Measurements from ENCODE around the gene MCCC1.

The MCCC1 gene

GRCh38 chr3:182986021-182986420 lies 113.3 kb downstream of the MCCC1 start:
- H3K9me3 Mint-ChIP-seq: no peaks in the 10 kb centered on the region
- no peak overlapping the region for H3K4me3 Mint-ChIP-seq
- H3K36me3 Mint-ChIP-seq: no peaks in the 10 kb centered on the region
- H3K4me1 Mint-ChIP-seq: peaks cover 5% of the 10 kb centered on the region
- no peak overlapping the region for H3K27ac Mint-ChIP-seq
- no peaks in the 10 kb centered on the region for H3K27me3 Mint-ChIP-seq

DNA sequence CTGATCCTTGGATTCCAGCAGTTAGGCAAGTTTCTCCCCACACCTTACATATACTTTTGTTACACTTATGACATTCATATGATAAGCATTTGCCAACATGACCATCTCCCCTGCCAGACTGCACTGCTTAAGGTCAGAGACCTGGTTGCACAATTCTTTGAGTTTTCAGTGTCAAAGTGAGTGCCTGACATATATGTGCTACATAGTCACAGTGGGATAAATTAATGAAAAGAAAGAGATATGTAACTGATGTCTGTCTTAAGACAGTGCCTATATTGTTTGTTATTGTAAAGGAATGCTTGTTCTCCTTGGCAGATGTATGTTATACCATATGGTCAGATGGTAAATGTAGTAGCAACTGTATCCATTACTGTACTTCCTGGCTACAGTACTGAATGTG lies 115.4 kb downstream of the MCCC1 start:
- Mint-ChIP-seq H3K27me3 (no peaks in the 10 kb centered on the region), H3K4me3 (no peak overlapping the region), H3K27ac (no peak overlapping the region), H3K9me3 (no peaks in the 10 kb centered on the region), H3K4me1 (peaks cover 15% of the 10 kb centered on the region), H3K36me3 (no peaks in the 10 kb centered on the region)

- Mint-ChIP-seq H3K36me3 (no peaks in the 10 kb centered on the region), H3K4me3 (peak overlapping the region; percentile 84), H3K4me1 (peaks cover 36% of the 10 kb centered on the region), H3K27ac (peak overlapping the region; percentile 87), H3K27me3 (no peaks in the 10 kb centered on the region), H3K9me3 (no peaks in the 10 kb centered on the region)
These were observed 118.3 kb downstream of the MCCC1 start for GRCh38 chr3:182981038-182981380.

DNA sequence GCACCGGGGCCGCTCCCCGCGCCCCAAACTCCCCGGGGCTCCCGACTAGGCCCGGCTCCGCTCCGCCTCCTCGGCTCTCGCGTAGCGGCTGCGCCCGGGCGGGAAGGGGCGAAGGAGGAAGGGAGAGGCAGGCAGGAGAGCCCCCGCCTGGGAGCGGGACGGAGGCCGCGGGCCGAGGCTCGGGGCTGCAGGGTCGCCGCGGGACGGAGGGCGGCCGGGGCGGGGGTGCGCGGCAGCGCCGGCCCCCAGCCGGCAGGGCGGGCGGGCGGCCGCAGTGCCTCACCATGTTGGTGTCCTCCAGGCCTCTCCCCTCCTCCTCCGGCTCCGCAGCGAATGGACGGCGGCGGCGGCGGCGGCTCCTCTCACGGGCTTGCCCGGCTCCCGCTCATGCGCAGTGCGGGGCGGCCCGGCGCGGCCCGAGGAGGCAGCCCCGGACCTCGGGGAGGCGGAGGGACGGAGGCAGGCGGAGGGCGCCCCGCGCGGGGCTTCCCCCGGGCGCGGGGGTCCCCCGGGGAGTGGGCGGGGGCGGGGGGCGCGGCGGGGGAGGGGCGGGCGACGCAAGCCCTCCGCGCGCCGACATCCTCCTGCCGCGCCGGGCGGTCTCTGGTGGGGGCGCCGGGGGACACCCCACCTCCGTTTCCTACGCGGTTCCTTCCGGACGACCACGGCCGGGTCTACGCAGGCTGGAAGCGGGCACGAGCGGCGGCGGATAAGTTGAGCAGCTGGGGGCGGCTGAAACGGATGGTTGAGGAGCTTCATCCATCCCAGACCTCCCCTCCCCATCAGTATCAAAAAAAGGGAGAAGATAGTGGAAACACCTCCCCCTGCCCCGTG lies 118.9 kb downstream of the MCCC1 start, which contains the start of gene DCUN1D1:
DCUN1D1 (minus strand) TSS at position 335 of the 834 bp plus-strand sequence; CDS start at position 286, 49 bp downstream.
- H3K36me3 Mint-ChIP-seq: no peaks in the 10 kb centered on the region
- no peaks in the 10 kb centered on the region for H3K9me3 Mint-ChIP-seq
- H3K4me1 Mint-ChIP-seq: peaks cover 41% of the 10 kb centered on the region
- peak within 1 kb of the TSS; percentile 94 for H3K4me3 Mint-ChIP-seq
- H3K27ac Mint-ChIP-seq: peak within 1 kb of the TSS; percentile 96
- H3K27me3 Mint-ChIP-seq: no peaks in the 10 kb centered on the region

DNA sequence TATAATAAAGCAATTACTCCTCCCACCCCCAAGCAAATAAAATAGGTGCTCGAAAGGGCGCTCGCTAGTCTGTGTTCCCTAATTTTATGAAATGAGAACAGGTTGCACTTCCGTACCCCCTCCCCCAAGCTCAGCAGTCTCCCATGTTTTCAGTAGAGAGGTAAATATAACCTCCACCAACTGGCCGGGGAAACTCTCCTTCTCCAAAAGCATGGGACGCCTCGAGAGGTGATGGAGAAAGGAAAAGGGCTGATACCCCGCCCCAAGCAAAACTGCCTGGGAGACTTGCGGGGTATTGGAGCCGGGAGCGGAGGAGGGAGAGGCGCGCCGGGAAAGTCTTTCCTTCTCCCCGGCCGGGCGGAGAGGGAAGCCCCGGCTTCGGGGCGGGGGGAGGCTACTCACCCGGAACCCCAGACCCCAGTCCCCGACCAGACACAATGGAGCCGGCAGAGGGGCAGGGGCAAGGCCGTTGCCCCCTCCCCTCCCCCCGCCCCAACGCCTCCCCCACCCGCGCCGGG lies 119.6 kb downstream of the MCCC1 start:
- peak overlapping the region; percentile 96 for H3K27ac Mint-ChIP-seq

GRCh38 chr3:182979103-182979673 lies 120.1 kb downstream of the MCCC1 start:
- Mint-ChIP-seq H3K4me1 (peaks cover 43% of the 10 kb centered on the region), H3K27ac (peak overlapping the region; percentile 96), H3K36me3 (no peaks in the 10 kb centered on the region), H3K27me3 (no peaks in the 10 kb centered on the region), H3K4me3 (peak overlapping the region; percentile 94), H3K9me3 (no peaks in the 10 kb centered on the region)

More for the DNA sequence above, 119.6 kb downstream of the MCCC1 start:
- Mint-ChIP-seq H3K27me3 (no peaks in the 10 kb centered on the region), H3K4me3 (peak overlapping the region; percentile 94), H3K36me3 (no peaks in the 10 kb centered on the region), H3K4me1 (peaks cover 43% of the 10 kb centered on the region), H3K9me3 (no peaks in the 10 kb centered on the region)

DNA sequence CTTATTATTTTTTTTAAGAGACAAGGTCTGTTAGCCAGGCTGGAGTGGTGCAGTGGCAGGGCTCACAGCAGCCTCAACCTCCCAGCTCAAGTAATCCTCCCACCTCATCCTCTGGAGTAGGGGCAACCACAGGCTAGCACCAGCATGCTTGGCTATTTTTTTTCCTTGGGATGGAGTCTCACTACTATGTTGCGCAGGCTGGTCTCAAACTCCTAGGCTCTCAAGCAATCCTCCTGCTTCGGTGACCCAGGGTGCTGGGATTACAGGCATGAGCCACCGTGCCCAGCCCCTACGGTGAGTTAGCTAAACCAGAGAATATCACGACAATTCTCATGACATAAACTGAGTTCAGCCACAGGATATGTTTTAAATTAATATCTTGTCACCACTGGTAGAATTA lies 120.9 kb downstream of the MCCC1 start:
- Mint-ChIP-seq H3K4me3 (peak overlapping the region; percentile 94), H3K27me3 (no peaks in the 10 kb centered on the region), H3K9me3 (no peaks in the 10 kb centered on the region), H3K36me3 (no peaks in the 10 kb centered on the region), H3K4me1 (peaks cover 43% of the 10 kb centered on the region), H3K27ac (no peak overlapping the region)

DNA sequence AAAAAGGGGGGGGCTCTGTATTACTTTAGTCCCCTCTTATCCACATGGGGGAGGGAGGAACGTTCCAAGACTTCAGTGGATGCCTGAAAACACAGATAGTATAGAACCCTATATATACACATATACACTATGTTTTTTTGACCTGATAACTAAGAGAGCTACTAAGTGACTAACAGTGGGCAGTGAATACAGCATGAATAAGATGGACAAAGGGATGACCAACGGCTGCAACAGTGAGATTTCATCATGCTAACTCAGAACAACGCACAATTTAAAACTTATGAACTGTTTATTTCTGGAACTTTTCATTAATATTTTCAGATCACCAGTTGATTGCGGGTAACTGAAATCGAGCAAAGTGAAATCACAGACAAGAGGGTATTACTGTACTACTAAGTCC lies 126.2 kb downstream of the MCCC1 start:
- H3K36me3 Mint-ChIP-seq: peaks cover 1% of the 10 kb centered on the region
- H3K27ac Mint-ChIP-seq: no peak overlapping the region
- H3K9me3 Mint-ChIP-seq: no peaks in the 10 kb centered on the region
- H3K4me3 Mint-ChIP-seq: no peak overlapping the region
- H3K4me1 Mint-ChIP-seq: peaks cover 61% of the 10 kb centered on the region
- no peaks in the 10 kb centered on the region for H3K27me3 Mint-ChIP-seq

DNA sequence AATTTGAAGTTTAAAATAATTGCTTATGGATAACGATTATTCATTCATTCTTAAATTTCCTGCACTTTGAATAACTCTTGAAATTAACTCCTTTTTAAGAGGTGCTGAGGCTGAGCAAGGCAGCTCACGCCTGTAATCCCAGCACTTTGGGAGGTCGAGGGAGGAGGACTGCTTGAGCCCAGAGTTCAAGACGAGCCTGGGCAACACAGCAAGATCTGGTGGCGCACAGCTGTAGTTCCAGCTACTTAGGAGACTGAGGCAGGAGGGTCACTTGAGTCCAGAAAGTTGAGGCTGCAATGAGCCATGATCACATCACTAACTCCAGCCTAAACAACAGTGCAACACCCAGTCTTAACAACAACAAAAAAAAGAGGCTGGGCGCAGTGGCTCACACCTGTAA lies 126.9 kb downstream of the MCCC1 start:
- Mint-ChIP-seq H3K4me3 (no peak overlapping the region), H3K9me3 (no peaks in the 10 kb centered on the region), H3K4me1 (peaks cover 67% of the 10 kb centered on the region), H3K27me3 (no peaks in the 10 kb centered on the region), H3K27ac (peak overlapping the region; percentile 84), H3K36me3 (peaks cover 1% of the 10 kb centered on the region)

DNA sequence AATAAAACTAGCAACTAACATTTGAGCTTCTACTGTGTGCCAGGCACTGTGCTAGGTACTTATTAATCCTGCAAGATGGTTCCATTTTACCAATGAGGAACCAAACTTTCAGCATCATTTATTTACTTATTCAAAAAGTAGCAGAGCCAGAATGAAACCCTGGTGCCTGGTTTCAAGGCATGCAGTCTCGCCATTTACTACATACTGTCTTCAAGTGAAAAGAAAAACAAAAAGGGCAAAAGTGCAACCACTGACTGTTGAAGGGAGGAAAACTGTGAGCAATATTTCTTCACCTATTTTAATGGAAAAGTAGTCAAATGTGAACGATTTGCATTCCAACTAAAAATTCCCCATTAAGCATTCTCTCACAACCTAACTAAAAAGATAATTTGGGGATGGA lies 127.7 kb downstream of the MCCC1 start:
- Mint-ChIP-seq H3K9me3 (no peaks in the 10 kb centered on the region), H3K4me1 (peaks cover 67% of the 10 kb centered on the region), H3K27ac (no peak overlapping the region), H3K4me3 (no peak overlapping the region), H3K36me3 (peaks cover 1% of the 10 kb centered on the region), H3K27me3 (no peaks in the 10 kb centered on the region)

DNA sequence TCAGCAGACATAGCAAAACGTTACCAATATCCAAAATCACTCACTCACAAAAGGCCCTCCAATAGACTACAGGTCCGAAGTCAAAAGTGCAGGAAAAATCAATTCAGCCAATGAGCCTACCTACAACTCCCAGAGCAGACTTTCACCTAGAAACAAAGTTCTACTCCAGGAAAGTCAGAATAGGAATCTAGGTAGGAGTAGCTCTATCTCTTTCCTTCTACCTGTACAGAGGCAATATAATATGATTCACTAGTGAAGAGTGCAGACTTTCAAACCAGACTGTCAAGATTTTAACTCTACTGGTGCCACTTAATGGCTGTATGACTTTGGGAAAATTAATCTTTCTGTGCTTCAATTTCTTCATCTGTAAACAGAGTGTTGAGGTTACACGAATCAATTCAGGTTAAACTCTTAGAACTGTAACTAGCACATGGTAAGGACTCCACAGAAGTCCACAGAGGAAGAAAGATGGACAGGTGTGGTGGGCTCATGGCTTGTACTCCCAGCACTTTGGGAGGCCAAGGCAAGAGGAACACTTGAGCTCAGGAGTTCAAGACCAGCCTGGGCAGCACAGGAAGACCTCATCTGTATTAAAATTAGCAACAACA lies 128.4 kb downstream of the MCCC1 start:
- Mint-ChIP-seq H3K36me3 (peaks cover 4% of the 10 kb centered on the region), H3K4me1 (peaks cover 69% of the 10 kb centered on the region), H3K9me3 (no peaks in the 10 kb centered on the region), H3K27me3 (no peaks in the 10 kb centered on the region), H3K4me3 (no peak overlapping the region), H3K27ac (peak overlapping the region; percentile 1)

- Mint-ChIP-seq H3K4me1 (peaks cover 73% of the 10 kb centered on the region), H3K4me3 (no peak overlapping the region), H3K27me3 (no peaks in the 10 kb centered on the region), H3K36me3 (peaks cover 8% of the 10 kb centered on the region), H3K9me3 (no peaks in the 10 kb centered on the region), H3K27ac (no peak overlapping the region)
These were observed 129.4 kb downstream of the MCCC1 start for GRCh38 chr3:182969853-182970252.

GRCh38 chr3:182969277-182969676 lies 130.0 kb downstream of the MCCC1 start:
- Mint-ChIP-seq H3K36me3 (peaks cover 8% of the 10 kb centered on the region), H3K4me1 (peaks cover 73% of the 10 kb centered on the region), H3K27me3 (no peaks in the 10 kb centered on the region), H3K4me3 (peak overlapping the region; percentile 30), H3K27ac (peak overlapping the region; percentile 56), H3K9me3 (no peaks in the 10 kb centered on the region)

- no peaks in the 10 kb centered on the region for H3K9me3 Mint-ChIP-seq
- H3K27ac Mint-ChIP-seq: peak overlapping the region; percentile 73
- H3K4me1 Mint-ChIP-seq: peaks cover 67% of the 10 kb centered on the region
- peak overlapping the region; percentile 74 for H3K4me3 Mint-ChIP-seq
- peaks cover 8% of the 10 kb centered on the region for H3K36me3 Mint-ChIP-seq
- no peaks in the 10 kb centered on the region for H3K27me3 Mint-ChIP-seq
These were observed 131.8 kb downstream of the MCCC1 start for GRCh38 chr3:182967218-182968204.

DNA sequence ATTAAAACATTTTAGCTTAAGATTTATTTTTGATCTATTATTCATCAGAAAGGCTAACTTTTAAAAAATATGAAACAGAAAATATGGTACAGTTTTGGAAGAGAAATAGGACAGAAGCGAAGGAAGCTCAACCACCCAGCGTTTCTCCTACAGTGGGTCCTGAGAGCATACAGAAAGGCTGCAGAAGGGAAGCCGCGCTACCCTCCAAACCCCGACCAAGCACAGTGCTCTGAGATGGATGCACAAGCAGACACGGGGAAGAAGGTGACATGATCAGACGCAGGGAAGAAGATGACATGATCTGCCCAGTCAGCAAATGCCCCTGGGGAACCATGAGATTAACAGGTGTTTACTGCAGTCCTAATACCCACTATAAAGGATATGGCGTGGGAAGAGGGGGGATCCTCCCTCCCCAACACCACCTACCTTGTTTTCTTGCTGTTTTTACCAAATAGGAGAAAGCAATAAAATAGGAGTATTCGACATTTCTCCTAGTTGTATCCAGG lies 133.4 kb downstream of the MCCC1 start:
- Mint-ChIP-seq H3K9me3 (no peaks in the 10 kb centered on the region), H3K4me1 (peaks cover 54% of the 10 kb centered on the region), H3K36me3 (peaks cover 7% of the 10 kb centered on the region), H3K27me3 (no peaks in the 10 kb centered on the region), H3K27ac (peak overlapping the region; percentile 51), H3K4me3 (no peak overlapping the region)

All from activated naive CD4-positive, alpha-beta T cell treated with anti-CD3 and anti-CD28 coated beads, Interleukin-2, amount 50 U/mL, for 24 hours (primary cell).